ENCODE data around the gene MARCOL. TPM values are rescaled to one million over a fixed set of nuclear protein-coding genes. Genes with fewer than 3 reads are reported as not detected.
"Not testable (repeated sequence)": the region's sequence is repeated elsewhere in the genome, so short reads cannot be mapped to it uniquely, and the experiment has no call there.

The MARCOL gene
- total RNA-seq, 4 donors from 2014 or later, result not detected

DNA sequence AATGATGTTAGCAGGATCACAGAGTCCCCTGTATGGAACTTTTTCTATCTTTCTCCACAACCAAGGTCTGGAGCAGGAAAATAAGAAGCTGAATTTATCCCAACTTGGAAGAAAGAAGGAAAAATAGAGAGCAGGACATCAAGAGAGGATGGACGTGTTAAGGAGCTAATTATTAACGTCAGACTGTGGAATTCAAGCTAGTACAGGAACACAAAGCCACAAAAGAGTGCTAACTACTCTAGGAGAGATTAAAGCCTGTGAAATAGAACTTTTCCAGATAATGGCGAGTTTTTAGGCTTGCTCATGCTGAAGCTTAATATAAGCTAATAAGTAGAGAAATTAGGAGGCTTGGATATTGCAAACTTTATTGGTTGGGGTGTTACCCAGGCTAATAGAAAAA lies 29.6 kb downstream of the MARCOL start:
- TF ChIP-seq, protein P1, sequence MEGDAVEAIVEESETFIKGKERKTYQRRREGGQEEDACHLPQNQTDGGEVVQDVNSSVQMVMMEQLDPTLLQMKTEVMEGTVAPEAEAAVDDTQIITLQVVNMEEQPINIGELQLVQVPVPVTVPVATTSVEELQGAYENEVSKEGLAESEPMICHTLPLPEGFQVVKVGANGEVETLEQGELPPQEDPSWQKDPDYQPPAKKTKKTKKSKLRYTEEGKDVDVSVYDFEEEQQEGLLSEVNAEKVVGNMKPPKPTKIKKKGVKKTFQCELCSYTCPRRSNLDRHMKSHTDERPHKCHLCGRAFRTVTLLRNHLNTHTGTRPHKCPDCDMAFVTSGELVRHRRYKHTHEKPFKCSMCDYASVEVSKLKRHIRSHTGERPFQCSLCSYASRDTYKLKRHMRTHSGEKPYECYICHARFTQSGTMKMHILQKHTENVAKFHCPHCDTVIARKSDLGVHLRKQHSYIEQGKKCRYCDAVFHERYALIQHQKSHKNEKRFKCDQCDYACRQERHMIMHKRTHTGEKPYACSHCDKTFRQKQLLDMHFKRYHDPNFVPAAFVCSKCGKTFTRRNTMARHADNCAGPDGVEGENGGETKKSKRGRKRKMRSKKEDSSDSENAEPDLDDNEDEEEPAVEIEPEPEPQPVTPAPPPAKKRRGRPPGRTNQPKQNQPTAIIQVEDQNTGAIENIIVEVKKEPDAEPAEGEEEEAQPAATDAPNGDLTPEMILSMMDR (IDR thresholded peaks at IDR 0.05), result no peak
- no peak for TF ChIP-seq POLR2A (IDR thresholded peaks at IDR 0.05)
- H3K4me3 ChIP-seq (ENCODE audit: low read depth, poor library complexity, severe bottlenecking), result no peak overlapping the region
- intact Hi-C loops (cut with DNase I; ENCODE audit: low total_unique reads), result no loop called here
- 52 to 56% methylated on average over 3 of the region's 3 CpGs for WGBS, 2 donors
- DNase-seq (ENCODE audit: low spot score in 2 of 2), result no peak

DNA sequence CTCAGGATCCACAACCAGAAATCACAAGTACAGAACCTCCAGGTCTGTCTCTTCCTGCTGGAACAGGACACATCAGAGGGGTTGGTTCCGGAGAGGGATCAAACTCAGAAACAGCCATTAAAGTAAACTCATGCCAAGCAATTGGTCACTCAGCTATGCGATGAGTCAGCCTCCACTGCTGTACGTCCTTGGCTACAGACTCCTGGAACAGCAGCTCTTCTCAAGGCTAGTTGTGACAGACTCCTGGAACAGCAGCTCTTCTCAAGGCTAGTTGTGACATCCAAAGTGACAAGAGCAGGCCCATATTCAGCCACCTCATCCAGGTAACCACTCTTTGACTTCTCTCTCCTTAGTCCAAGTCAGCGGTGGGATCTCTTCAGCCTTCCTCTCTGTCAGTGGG lies 30.2 kb downstream of the MARCOL start, which contains the start of gene SPINK13:
SPINK13 (plus strand) TSS at position 229 of the 400 bp plus-strand sequence. CDS start 1,279 bp downstream, outside the sequence.
- no peak within 1 kb of the TSS for H3K4me3 ChIP-seq (ENCODE audit: low read depth, poor library complexity, severe bottlenecking)
- intact Hi-C loops (cut with DNase I; ENCODE audit: low total_unique reads), result no loop called here
- TF ChIP-seq POLR2A (IDR thresholded peaks at IDR 0.05), result no peak
- TF ChIP-seq, protein P1 (IDR thresholded peaks at IDR 0.05), result no peak
- DNase-seq (ENCODE audit: low spot score in 2 of 2), result no peak
- WGBS, 2 donors, result 60 to 72% methylated on average over 4 of the region's 4 CpGs

DNA sequence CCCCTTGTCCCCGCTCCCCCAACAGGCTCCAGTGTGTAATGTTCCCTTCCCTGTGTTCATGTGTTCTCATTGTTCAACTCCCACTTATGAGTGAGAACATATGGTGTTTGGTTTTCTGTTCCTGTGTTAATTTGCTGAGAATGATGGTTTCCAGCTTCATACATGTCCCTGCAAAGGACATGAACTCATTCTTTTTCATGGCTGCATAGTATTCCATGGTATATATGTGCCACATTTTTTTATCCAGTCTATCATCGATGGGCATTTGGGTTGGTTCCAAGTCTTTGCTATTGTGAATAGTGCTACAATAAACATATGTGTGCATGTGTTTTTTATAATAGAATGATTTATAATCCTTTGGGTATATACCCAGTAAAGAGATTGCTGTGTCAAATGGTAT lies 36.8 kb downstream of the MARCOL start:
- H3K4me3 ChIP-seq (ENCODE audit: low read depth, poor library complexity, severe bottlenecking); DNase-seq (ENCODE audit: low spot score in 2 of 2); intact Hi-C loops (cut with DNase I; ENCODE audit: low total_unique reads): not testable (repeated sequence)
- WGBS, 2 donors, result 92 to 95% methylated on average over 2 of the region's 2 CpGs

DNA sequence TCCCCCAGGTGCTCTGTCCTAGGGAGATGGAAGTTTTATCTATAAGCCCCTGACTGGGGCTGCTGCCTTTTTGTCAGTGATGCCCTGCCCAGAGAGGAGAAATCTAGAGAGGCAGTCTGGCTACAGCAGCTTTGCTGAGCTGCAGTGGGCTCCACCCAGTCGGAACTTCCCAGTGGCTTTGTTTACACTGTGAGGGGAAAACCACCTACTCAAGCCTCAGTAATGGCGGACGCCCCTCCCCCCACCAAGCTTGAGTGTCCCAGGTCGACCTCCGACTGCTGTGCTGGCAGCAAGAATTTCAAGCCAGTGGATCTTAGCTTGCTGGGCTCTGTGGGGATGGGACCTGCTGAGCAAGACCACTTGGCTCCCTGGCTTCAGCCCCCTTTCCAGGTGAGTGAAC lies 42.6 kb downstream of the MARCOL start:
- DNase-seq (ENCODE audit: low spot score in 2 of 2); intact Hi-C loops (cut with DNase I; ENCODE audit: low total_unique reads): not testable (repeated sequence)
- 33 to 48% methylated on average over 5 of the region's 5 CpGs for WGBS, 2 donors

DNA sequence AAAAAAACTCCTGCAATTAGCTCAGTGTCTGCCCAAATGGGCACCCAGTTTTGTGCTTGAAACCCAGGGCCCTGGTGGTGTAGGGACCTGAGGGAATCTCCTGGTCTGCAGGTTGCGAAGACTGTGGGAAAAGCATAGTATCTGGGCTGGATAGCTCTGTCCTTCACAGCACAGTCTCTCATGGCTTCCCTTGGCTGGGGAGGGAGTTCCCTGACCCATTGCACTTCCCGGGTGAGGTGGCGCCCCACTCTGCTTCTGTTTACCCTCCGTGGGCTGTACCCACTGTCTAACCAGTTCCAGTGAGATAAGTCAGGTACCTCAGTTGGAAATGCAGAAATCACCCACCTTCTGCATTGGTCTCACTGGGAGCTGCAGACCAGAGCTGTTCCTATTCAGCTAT lies 43.0 kb downstream of the MARCOL start:
- DNase-seq (ENCODE audit: low spot score in 2 of 2); intact Hi-C loops (cut with DNase I; ENCODE audit: low total_unique reads); H3K4me3 ChIP-seq (ENCODE audit: low read depth, poor library complexity, severe bottlenecking): not testable (repeated sequence)
- WGBS, 2 donors, result 90 to 97% methylated on average over 4 of the region's 4 CpGs

More for the DNA sequence above, 42.6 kb downstream of the MARCOL start:
- H3K4me3 ChIP-seq (ENCODE audit: low read depth, poor library complexity, severe bottlenecking), result not testable (repeated sequence)

DNA sequence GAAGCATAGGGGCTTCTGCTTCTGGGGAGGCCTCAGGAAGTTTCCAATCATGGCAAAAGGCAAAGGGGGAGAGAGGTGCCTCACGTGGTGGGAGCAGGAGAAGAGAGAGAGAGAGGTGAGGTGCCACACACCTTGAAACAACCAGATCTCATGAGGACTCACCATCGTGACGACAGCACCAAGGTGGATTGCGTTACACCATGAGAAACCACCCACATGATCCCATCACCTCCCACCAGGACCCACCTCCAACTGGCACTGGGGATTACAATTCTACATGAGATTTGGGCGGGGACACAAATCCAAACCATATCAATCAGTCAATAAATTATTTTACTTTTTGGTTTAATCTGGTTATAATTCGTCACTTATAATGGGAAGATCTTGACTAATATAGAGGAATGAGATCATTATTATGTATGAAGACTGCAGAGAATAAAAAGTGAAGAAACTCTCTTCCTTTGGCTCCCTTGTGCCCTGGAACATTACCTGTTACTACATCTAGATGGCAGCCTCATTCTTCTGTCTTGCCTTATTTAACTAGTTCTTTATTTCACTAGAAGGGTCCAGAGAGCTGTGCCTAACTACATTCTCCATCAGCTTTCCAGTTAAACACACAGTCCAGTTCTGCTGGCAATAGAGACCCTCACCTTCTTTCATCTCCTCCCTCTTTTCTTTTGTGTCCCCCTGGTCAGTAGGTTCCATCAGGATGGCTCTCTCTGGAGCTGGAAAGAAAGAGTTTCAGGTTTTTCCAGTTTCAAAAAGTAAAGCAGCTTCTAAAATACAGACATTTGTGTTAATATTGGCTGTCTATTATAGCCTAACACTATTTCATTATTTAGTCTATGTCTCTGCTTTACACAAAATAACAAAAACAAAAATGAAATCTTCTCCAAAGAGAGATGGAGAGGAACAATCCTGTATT lies 52.2 kb downstream of the MARCOL start:
- 68 to 72% methylated on average over 6 of the region's 6 CpGs for WGBS, 2 donors
- intact Hi-C loops (cut with DNase I; ENCODE audit: low total_unique reads), result no loop called here
- no peak overlapping the region for H3K4me3 ChIP-seq (ENCODE audit: low read depth, poor library complexity, severe bottlenecking)
- no peak for TF ChIP-seq POLR2A (IDR thresholded peaks at IDR 0.05)
- TF ChIP-seq, protein P1 (IDR thresholded peaks at IDR 0.05), result no peak
- no peak for DNase-seq (ENCODE audit: low spot score in 2 of 2)

Other genes with a start within 250 kb of the MARCOL start
- 100 to 1,000 TPM; 307 to 664 (median 393) TPM for gene SPINK5, start 174.5 kb upstream of the MARCOL start, total RNA-seq
- gene SPINK14, start 70.0 kb upstream of the MARCOL start, total RNA-seq, result not detected
- under 1 TPM in 1 of 4 donors, not detected in 3; 0.59 TPM for gene SPINK6, start 35.5 kb upstream of the MARCOL start, total RNA-seq
- gene SPINK13, start 30.3 kb downstream of the MARCOL start, total RNA-seq, result not detected
- 10 to 100 TPM in 3 of 4 donors, 1 to 10 TPM in 1; 8.2 to 44.1 (median 27.3) TPM for gene SPINK7, start 73.9 kb downstream of the MARCOL start, total RNA-seq
- gene SPINK9, start 97.0 kb downstream of the MARCOL start, total RNA-seq, result not detected
- 10 to 100 TPM; 31.7 to 76.7 (median 42.1) TPM for gene FBXO38, start 145.4 kb downstream of the MARCOL start, total RNA-seq

All from lower leg skin (tissue), 4 donors.